Inflammatory macrophage treated with lipopolysaccharide for 1 hour (primary cell): Measurements from ENCODE around the gene CHST13.

Experiments
- DNase-seq, 2 donors: peaks; one replicate each; pipeline ENCODE4 v3.0.0-alpha.2; 2020 to 2022

Gene CHST13

DNA sequence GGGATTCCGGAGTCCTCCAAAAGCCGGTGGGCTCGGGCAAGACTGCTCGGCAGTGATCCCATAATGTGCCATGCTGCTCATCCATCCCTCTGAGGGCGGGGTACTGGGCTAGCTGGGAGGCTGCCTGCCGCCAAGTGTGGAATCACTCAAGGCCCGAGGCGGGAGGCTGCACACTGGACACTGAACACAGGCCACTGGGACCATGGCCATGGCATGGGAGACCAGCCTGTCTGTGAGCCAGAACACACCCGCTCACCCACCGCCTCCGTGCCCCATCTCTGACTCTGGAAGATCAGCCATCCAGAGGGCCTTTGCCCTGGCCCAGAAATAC lies 33.4 kb downstream of the CHST13 start:
- no peak for DNase-seq

DNA sequence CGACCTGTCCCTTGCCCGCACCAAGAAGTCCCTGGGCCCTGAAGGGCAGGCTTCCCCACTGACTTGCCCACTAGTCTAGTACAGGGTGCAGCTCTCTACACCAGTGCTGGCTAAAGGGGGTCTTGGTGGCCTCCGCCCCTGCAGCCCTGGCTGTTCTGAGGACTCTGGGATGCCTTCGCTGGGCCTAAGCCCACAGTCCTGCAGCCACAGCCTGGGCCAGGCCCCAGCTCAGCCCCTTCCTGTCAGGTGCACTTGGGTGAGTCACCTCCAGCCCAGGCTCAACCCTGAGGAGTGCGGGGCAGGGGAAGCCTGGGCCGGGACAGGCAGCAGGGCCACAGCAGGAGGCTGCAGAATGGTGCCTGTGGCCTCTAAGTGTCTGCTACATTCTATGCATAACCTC lies 33.8 kb downstream of the CHST13 start:
- no peak for DNase-seq

DNA sequence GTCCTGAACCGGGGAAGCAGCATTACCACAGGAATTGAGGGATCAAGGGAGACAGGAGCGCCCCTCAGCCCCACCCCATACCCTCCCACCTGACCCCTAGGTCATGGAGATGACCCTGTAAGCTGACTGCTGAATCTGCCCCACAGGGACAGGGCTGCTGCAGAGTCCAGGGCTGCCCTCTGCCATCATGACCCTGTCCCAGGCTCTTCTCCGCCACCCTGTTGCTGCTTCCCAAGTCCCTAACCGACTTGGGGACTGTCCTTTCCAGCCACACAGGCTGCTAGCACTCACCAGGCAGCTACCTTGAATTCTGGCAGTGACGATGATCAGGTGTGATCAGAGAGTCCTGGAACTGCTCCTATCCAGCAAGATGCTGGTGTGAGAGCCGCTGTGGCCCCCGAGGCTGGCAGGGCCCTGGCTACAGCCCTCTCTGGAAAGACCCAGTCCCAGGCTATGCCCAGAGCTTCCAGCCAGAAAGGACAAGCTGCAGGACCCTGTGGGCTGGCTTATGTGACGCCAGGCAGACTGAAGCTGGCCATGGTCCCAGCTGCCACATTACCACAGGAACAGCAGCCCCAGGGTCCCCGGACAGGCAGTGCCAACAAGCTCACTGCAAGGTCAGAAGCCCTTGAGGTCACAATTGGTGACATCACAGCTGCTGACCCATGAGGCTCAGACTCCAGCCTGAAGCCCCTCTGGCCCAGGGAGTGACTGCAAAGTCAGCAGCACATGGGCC lies 34.5 kb downstream of the CHST13 start, which contains the start of gene C3orf22:
C3orf22 (minus strand) TSS at position 597 of the 736 bp plus-strand sequence. CDS start 5,542 bp downstream, outside the sequence.
- DNase-seq, result no peak

DNA sequence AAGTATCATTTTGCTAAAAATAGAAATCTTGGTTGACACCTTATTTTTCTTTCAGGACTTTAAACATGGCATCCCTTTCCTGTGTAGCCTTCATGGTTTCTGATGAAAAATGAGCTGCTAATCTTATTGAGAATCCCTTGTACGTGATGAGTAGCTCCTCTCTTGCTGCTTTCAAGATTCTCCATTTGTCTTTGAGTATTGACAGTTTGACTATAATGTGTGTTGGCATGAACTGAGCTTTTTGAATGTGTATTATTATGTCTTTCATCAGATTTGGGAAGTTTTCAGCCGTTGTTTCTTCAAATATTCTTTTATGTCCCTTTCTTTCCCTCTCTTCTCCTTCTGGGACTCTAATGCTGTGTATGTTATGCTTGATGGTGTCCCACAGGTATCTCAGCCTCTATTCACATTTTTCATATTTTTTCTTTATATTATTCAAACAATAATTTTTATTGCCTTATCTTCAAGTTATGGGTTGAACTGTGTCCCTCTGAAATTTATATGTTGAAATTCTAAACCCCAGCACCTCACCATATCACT lies 38.9 kb downstream of the CHST13 start:
- no peak for DNase-seq

DNA sequence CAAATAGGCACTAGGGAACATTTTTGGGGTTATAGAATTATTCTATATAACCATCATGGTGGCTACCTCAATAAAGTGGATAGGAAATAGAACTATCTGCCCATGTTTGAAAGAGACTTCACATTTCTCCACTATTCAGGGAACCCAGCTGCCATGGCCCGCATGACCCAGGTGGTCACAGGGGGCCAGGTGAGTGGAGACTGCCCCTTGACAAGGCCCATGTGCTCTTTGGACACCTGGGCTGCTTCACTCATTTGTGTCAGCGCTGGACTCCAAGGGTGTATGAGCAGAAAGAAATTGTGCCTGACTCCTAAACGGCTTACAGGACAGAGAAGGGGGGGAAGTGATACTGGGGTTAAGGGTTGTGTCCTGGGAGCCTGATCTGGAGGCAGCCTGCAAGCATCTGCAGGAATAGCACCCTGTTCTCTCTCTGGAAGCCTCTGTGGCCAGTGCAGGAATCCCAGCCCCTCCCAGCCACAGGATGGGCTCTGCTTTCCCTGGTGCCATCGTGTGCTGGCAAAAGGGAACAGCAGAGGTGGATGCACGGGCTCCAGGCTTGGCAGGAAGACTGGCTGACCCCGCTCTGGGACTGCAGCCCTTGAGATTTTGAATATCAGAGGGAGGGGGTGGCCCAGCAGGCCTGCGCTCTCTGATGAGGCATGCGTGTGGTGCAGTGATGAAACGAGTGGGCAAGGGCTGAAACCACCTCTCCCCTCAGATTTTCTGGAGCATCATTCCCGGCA lies 43.9 kb downstream of the CHST13 start:
- DNase-seq, result no peak

DNA sequence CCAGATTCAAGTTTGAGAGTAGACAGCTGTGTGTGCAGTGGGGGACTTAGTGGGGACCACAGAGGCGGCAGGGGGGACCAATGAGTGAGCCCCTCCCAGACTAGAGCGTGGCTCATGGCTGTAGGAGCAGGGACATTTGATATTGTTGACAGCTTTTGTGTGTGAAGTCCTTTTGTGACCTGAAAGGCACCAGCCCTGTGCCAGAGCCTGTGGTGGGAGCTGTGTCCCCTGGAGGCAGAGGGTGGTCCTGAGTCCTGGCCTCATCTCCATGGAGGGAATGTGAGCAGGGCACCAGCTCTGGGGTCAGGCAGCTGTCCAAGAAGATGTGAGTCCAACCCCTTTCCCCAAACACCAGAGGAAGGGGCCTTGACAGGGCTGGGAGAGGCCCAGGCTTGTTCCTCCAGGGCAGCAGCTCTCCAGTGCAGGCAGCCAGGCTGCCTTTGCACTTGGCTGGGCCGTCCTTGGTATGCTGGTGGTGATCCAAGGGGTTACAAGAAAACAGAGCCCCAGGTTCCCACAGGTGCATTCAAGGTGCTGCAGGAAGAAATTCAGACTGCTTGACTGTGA lies 44.9 kb downstream of the CHST13 start:
- no peak for DNase-seq

DNA sequence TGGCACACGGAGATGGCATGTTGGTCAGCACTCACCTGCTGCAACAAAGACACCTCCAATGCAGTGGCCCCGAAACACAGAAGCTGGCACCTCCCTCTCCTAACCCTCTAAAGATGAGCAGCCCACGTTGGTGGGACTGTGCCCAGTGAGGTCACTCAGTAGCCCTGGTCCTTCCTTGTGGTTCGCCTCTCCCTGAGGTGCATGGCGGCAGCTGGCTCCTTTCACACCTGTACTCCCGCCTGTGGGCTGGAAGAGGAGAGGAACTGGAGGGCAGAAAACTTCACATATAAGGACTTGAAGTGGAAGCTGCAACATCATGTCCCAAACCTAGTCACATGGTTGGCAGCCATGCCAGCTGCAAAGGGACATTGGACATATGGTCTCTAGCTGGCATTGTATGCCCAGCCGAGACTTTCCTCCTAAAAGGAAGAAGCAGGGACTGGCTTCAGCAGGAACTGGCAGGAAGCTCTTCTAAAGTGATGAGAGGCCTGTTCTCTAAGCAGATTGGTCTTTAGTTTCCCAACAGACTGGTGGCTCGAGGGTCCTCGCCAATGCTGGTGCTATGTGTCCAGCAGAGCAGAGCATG lies 45.5 kb downstream of the CHST13 start:
- no peak for DNase-seq

DNA sequence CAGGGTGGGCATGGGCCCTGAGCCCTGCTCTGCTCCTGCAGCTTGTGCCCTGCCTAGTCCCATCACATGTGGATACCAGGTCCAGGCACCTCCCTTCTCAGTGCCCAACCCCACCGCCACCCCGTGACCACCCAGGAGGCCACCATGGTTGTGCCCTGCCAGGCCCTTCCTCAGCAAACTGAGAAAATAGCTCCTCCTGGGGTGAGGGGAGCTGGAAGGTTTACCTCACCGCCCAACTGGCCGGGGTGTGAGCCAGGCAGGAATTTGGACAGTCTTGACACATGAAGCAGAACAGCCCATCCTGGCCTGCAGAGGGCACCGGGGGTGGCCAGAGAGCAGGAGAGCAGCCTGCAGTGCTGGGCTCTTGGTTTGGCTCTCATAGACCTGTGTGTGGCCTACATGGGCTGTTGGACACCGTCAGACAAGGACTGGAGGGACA lies 46.2 kb downstream of the CHST13 start:
- no peak for DNase-seq

DNA sequence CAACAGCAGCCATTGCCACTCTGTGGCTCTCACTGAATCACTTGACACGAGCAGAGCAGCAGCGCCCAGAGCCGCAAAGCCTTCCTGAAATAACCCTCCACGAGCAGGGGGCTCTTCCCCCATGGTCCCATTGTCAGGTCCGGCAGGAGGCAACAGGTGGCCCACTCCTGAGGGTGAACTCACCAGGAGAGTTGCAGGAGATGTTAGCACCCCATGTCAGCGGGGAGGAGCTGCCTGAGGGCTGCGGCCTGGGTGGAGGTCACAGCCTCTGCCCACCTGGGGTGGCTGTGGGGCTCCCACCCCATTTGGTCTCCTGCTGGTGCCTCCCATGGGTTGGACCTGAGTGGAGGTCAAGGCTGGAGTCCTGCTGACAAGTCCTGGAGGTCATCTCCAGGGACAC lies 47.1 kb downstream of the CHST13 start:
- no peak for DNase-seq

DNA sequence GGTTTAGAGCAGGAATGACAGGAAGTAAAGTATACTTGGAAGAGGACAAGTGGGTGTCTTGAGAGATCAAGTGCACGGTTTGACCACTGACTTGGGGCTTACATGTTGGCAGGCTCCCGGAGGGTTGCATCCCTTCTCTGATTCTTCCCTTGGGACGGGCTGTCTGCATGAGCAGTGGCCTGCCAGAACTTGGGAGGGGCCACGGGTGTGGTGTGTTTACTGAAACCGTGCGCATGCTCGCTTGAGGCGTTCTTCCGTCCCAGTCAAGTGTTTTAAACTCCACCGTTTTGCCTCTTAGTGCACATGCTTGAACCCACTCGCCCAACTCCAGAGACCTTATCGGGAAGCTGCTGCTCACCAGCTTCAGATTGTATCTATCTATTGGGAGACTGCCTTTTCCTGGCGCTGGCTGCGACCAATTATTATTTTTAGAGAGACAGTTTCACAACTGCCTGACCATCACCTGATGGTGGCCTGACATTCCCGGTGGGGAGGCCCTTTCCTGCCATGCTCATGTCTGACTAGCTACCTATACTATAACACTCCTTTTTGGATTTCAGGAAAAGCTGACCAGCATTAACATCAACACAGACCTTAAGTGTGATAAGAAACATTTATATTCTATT lies 49.6 kb downstream of the CHST13 start:
- DNase-seq, result no peak

DNA sequence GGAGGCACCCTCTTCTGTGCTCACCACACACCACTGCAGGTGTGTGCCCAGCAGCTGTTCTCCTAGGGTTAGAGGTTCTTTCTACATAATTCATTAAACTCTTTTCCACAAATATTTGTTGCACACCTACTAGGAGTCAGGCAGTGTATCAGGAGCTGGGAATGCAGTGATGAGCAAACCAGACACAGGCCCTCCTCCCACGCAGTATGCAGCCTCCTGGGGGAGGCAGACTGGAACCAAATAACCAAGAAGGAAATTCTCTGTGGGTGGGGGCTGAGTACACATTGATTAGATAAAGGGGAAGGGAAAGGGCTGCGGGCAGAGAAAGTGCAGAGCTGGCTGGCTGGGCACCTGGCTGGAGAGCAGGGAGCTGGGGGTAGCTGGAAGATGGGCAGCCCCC lies 53.3 kb downstream of the CHST13 start:
- DNase-seq, result peak; percentile 11 to 52

DNA sequence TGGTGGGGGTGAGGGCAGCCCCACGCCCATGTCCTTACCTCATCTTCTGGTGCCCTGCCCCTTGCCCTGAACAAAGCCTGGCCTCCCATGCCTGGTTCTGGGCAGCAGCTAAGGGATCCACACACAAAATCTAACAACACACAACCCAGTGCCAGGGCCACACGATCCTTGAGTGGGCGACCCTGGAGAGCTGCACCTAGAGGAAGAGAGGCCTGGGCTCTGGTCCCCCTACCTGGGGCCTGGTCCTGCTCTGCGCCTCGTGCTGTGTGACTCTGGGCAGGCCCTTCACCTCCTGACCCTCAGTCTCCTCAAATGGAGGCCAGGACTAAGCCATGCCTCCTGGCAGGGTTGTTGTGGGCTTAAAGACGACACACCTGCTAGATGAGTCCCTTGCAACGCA lies 54.7 kb downstream of the CHST13 start:
- DNase-seq, result no peak

DNA sequence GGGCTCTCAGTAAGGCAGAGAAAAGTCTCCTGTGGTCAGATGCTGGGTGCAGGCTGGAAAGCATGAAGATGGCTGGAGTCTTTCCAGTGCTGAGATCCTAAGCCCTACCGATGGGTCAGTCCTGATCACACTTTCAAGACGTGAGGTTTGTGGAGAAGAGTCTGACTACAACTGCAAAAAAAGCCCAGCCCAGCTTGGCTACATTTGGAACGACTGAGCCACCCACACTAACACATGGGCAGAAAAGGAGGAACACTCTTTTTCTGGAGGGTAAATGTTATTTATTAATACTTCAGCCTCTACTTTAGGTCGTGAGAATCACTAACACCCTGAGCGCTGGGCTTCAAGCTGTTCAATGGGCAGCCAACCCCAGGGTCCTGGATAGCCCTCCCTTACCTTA lies 56.8 kb downstream of the CHST13 start:
- DNase-seq, result peak; percentile 20 to 22

DNA sequence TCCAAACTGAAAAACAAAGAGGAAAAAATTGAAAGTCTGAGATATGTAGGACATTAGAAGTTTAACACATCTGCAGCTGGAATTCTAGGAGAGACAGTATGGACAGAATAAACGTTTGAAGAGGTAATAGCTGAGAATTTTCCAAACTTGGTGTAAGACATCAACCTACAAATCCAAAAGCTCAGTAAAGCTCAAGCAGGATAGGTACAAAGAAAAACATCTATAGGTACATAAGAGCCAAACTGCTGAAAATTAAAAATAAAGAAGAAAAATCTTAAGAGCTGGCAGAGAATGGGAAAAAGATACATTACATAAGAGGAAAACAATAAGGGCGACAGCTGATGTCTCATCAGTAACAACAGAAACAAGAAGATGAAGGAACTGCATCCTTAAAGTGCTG lies 57.6 kb downstream of the CHST13 start:
- DNase-seq, result peak in 1 of 2 donors; percentile 3

DNA sequence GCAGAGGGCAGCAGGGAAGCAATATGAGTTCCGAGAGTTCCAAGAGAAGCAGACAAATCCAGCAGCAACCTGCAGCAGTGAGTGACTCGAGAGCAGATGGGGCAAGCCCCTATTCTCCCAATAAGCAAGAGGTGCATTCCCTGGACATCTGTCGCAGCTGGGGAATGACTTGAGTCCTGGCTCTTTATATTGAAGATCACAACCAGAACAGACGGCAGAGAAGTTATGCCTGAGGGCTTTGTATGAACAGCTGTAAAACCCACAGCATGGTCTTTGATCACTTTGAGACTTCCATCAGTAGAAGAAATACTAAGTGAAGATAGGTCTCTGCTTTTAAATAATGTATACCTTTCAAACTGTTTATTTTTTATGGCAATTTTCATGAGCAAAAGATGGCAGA lies 58.4 kb downstream of the CHST13 start:
- no peak for DNase-seq

DNA sequence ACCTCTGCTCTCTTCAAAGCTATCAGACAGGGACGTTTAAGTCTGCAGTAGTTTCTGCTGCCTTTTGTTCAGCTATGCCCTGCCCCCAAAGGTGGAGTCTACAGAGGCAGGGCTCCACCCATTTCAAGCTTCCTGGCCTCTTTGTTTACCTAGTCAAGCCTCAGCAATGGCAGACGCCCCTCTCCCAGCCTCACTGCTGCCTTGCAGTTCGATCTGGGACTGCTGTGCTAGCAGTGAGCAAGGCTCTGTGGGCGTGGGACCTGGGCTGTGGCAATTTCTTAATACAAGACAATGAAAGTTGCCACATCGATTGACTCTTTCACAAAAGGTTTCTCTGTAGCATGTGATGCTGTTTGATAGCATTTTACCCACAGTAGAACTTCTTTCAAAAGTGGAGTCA lies 67.6 kb downstream of the CHST13 start:
- peak; percentile 67 to 79 for DNase-seq
